IPS-18a (cell line): ENCODE data around the gene GPR37L1.

ENCODE experiments used
- H3K27ac ChIP-seq: one replicate; pipeline ENCODE4 v1.5.1; 2013; ENCODE audit warnings: low read length
- H3K27me3 ChIP-seq: one replicate; pipeline ENCODE4 v1.6.1; 2013; ENCODE audit warnings: mild to moderate bottlenecking, low read length; ENCODE audit not compliant: control insufficient read depth, insufficient read depth
- H3K36me3 ChIP-seq: one replicate; pipeline ENCODE4 v1.6.1; 2013; ENCODE audit warnings: low read depth, low read length; ENCODE audit not compliant: control insufficient read depth
- H3K4me1 ChIP-seq: one replicate; pipeline ENCODE4 v1.6.1; 2013; ENCODE audit warnings: low read depth, low read length; ENCODE audit not compliant: control insufficient read depth
- H3K4me3 ChIP-seq: one replicate; pipeline ENCODE4 v1.5.1; 2013; ENCODE audit warnings: low read length
- H3K9ac ChIP-seq: one replicate; pipeline ENCODE4 v1.6.1; 2013; ENCODE audit warnings: mild to moderate bottlenecking, low read length, moderate library complexity
- H3K9me3 ChIP-seq: one replicate; pipeline ENCODE4 v1.6.1; 2013; ENCODE audit warnings: low read depth, low read length; ENCODE audit not compliant: control insufficient read depth

The GPR37L1 gene

GRCh38 chr1:202151045-202151444, 28.3 kb downstream of the GPR37L1 start:
- no peak overlapping the region for H3K9ac ChIP-seq
- H3K27me3 ChIP-seq: no peaks in the 10 kb centered on the region
- no peak overlapping the region for H3K4me3 ChIP-seq
- H3K4me1 ChIP-seq: peaks cover 6% of the 10 kb centered on the region
- no peaks in the 10 kb centered on the region for H3K36me3 ChIP-seq
- no peak overlapping the region for H3K27ac ChIP-seq
- H3K9me3 ChIP-seq: no peaks in the 10 kb centered on the region

- Histone ChIP-seq H3K9me3 (no peaks in the 10 kb centered on the region), H3K27me3 (no peaks in the 10 kb centered on the region), H3K4me3 (no peak overlapping the region), H3K4me1 (peaks cover 6% of the 10 kb centered on the region), H3K36me3 (no peaks in the 10 kb centered on the region), H3K27ac (no peak overlapping the region), H3K9ac (no peak overlapping the region)
Measured at GRCh38 chr1:202152399-202152798, 29.7 kb downstream of the GPR37L1 start.

- no peaks in the 10 kb centered on the region for H3K9me3 ChIP-seq
- no peaks in the 10 kb centered on the region for H3K27me3 ChIP-seq
- H3K36me3 ChIP-seq: no peaks in the 10 kb centered on the region
- H3K4me1 ChIP-seq: peaks cover 6% of the 10 kb centered on the region
- H3K9ac ChIP-seq: no peak overlapping the region
- H3K4me3 ChIP-seq: no peak overlapping the region
- H3K27ac ChIP-seq: no peak overlapping the region
Measured at GRCh38 chr1:202153284-202153683, 30.6 kb downstream of the GPR37L1 start.

- Histone ChIP-seq H3K27ac (no peak overlapping the region), H3K27me3 (no peaks in the 10 kb centered on the region), H3K4me1 (peaks cover 10% of the 10 kb centered on the region), H3K9ac (no peak overlapping the region), H3K4me3 (no peak overlapping the region), H3K9me3 (no peaks in the 10 kb centered on the region), H3K36me3 (no peaks in the 10 kb centered on the region)
Measured at GRCh38 chr1:202154148-202154765, 31.5 kb downstream of the GPR37L1 start.

GRCh38 chr1:202154766-202155477, 32.2 kb downstream of the GPR37L1 start:
- Histone ChIP-seq H3K9ac (no peak overlapping the region), H3K27me3 (no peaks in the 10 kb centered on the region), H3K4me3 (no peak overlapping the region), H3K4me1 (peaks cover 16% of the 10 kb centered on the region), H3K9me3 (no peaks in the 10 kb centered on the region), H3K36me3 (no peaks in the 10 kb centered on the region), H3K27ac (no peak overlapping the region)

GRCh38 chr1:202155478-202156021, 32.8 kb downstream of the GPR37L1 start:
- H3K4me1 ChIP-seq: peaks cover 20% of the 10 kb centered on the region
- no peaks in the 10 kb centered on the region for H3K27me3 ChIP-seq
- H3K36me3 ChIP-seq: no peaks in the 10 kb centered on the region
- H3K27ac ChIP-seq: no peak overlapping the region
- no peak overlapping the region for H3K4me3 ChIP-seq
- H3K9me3 ChIP-seq: no peaks in the 10 kb centered on the region
- H3K9ac ChIP-seq: no peak overlapping the region

GRCh38 chr1:202156590-202156989, 33.9 kb downstream of the GPR37L1 start:
- H3K27ac ChIP-seq: no peak overlapping the region
- H3K9ac ChIP-seq: no peak overlapping the region
- H3K27me3 ChIP-seq: no peaks in the 10 kb centered on the region
- H3K4me3 ChIP-seq: no peak overlapping the region
- no peaks in the 10 kb centered on the region for H3K36me3 ChIP-seq
- peaks cover 20% of the 10 kb centered on the region for H3K4me1 ChIP-seq
- H3K9me3 ChIP-seq: no peaks in the 10 kb centered on the region

GRCh38 chr1:202157945-202158344, 35.2 kb downstream of the GPR37L1 start:
- Histone ChIP-seq H3K9ac (no peak overlapping the region), H3K9me3 (no peaks in the 10 kb centered on the region), H3K27me3 (no peaks in the 10 kb centered on the region), H3K4me3 (no peak overlapping the region), H3K27ac (no peak overlapping the region), H3K36me3 (no peaks in the 10 kb centered on the region), H3K4me1 (peaks cover 20% of the 10 kb centered on the region)

GRCh38 chr1:202158810-202159533, 36.3 kb downstream of the GPR37L1 start:
- Histone ChIP-seq H3K9ac (no peak overlapping the region), H3K36me3 (no peaks in the 10 kb centered on the region), H3K4me1 (peaks cover 20% of the 10 kb centered on the region), H3K27me3 (no peaks in the 10 kb centered on the region), H3K27ac (no peak overlapping the region), H3K9me3 (no peaks in the 10 kb centered on the region), H3K4me3 (no peak overlapping the region)

- Histone ChIP-seq H3K36me3 (no peaks in the 10 kb centered on the region), H3K4me3 (no peak overlapping the region), H3K27ac (no peak overlapping the region)
Measured at GRCh38 chr1:202159534-202160371, 37.0 kb downstream of the GPR37L1 start.

GRCh38 chr1:202160377-202160940, 37.7 kb downstream of the GPR37L1 start, which contains the start of gene PTPN7:
PTPN7 (minus strand) TSS chr1:202160602; CDS start chr1:202159402, 1,200 bp downstream.
- Histone ChIP-seq H3K9ac (no peak within 1 kb of the TSS), H3K36me3 (no peaks in the 10 kb centered on the region), H3K4me1 (peaks cover 14% of the 10 kb centered on the region), H3K9me3 (no peaks in the 10 kb centered on the region), H3K27ac (no peak within 1 kb of the TSS), H3K4me3 (no peak within 1 kb of the TSS), H3K27me3 (no peaks in the 10 kb centered on the region)

More at GRCh38 chr1:202159534-202160371, 37.0 kb downstream of the GPR37L1 start:
- Histone ChIP-seq H3K27me3 (no peaks in the 10 kb centered on the region), H3K4me1 (peaks cover 14% of the 10 kb centered on the region), H3K9ac (no peak overlapping the region), H3K9me3 (no peaks in the 10 kb centered on the region)
